HG02885 (cell line): ENCODE results near the gene NUDT12.
A peak's percentile ranks its signal among the peaks of the same experiment; 100 is the strongest.

Source experiments
- ATAC-seq: cut with Tn5 transposase; IDR thresholded peaks from one replicate; pipeline ENCODE4 v1.9.1; 2021; ENCODE audit warnings: mild to moderate bottlenecking; ENCODE audit not compliant: unreplicated experiment, poor library complexity

The NUDT12 gene

DNA sequence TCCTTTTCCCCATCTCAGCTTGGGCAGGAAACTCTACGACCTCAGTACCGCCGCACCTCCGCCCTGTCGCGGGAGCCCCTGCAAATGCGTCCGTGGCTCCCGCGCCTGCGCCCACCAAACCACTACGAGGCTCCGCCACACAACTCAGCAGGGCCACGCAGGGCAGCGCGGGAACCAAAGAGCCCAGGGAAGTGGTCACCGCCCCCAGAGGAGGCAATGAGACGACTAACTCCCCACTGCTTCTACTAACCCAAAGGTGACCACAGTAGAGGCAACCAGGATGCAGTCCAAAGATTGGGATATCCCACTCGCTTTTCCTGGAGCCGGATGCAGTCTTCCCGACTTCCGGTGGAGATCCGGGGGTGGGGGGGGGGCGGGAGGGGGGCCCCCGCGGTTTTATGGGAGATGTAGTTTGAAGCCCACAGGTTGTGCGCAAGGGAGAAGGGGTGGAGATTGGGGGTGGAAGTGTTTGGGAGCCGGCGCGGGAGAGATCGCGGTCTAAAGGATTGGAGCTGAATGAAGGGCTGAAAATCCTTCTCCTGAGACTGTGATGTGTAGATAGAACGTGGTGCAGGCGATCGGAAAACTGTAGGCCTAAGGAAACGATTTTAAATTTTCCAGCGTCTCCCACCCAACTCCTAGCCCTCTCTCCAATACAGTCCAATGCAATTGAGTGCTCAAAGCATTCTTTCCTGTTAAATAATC, at the start of gene NUDT12:
NUDT12 (minus strand) TSS at position 337 of the 705 bp plus-strand sequence. CDS start 2,541 bp downstream, outside the sequence.
- ATAC-seq, result peak; percentile 79

DNA sequence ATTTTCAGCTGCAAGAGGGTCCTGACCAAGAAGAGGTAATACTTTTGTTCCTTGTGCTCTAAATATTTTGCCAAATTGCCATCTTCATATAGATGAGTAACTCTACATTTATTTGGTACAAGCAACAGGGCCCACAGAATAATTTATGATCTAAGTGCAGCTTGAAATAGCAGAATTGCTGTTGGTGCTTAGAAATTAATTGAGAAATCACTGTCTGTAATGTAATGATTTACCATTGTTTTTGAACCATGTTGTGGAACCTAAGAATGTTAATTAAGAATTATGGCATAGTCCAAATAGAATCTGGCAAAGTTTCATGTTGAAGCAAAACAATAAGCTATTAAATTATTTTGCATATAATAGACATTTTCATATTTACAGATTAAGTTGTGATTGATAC, 44.8 kb upstream of the NUDT12 start:
- ATAC-seq, result no peak

DNA sequence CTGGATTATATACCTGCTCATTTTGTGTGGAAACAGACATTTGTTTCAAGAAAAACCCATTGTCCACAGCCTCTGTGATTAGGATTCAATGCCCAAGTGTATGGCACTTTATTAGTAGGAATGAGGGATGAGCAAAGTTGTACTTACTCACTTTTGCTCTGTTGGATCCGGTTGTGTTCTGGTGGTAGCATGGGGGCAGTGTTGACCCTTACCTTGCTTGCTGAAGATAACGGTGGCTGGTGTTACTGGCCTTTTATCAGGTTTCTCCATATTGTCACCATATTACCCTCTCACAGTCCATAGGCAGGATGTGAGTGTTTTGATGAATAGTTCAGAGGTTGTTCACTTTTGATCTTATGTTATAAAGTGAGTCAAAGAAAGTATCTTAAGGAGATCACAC, 42.7 kb upstream of the NUDT12 start:
- no peak for ATAC-seq

DNA sequence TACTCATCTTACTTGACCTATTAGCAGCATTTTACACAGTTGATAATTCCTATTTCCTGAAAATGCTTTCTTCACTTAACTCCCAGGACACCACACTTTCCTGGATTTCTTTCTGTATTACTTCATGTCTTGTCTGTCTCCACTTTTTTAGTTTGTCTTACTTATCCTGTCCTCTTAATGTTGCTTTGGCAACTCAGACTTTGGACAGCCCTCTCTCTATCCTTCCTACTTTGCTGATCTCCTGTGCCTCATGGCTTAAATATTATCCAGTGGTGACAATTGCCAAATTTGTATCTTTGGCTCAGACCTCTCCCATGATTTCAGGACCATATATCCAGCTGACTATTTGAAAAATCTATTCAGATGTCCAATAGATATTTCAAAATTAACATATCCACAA, 39.8 kb upstream of the NUDT12 start:
- no peak for ATAC-seq

DNA sequence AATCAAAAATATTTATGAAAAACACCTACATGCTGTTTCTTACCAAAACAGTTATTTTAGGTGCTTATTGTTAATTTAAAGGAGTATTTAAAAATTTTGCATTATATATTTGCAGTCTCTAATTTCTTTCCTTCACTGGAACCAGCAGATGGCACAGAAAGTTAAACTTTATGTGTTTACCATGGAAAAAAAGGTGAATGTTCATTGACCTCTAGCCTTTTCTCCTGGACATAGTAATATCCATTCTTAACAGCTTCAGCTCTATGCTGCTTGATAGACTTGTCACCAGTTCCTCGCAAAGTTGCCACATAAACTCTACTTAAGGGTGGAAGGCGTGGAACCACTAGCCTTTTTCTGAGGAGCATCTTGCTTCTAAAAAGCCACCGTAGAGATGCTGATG, 38.7 kb upstream of the NUDT12 start:
- no peak for ATAC-seq

DNA sequence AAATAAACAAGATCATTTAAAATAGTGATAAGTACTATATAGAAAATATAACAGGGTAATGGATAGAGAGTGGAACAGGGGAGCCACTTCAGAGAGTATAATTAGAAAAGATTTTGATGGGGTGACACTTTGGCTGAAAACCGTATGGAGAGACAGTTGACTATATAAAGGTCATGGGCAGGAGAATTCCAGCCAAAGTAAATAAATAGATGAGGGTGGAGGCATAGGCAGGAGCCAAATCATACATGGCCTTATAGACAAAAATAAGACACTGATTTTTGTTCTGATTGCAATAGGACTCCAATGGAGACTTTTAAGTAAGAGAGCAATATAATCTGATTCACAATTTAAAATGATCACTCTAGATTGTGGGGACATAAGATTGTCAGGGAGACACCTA, 37.5 kb upstream of the NUDT12 start:
- no peak for ATAC-seq

DNA sequence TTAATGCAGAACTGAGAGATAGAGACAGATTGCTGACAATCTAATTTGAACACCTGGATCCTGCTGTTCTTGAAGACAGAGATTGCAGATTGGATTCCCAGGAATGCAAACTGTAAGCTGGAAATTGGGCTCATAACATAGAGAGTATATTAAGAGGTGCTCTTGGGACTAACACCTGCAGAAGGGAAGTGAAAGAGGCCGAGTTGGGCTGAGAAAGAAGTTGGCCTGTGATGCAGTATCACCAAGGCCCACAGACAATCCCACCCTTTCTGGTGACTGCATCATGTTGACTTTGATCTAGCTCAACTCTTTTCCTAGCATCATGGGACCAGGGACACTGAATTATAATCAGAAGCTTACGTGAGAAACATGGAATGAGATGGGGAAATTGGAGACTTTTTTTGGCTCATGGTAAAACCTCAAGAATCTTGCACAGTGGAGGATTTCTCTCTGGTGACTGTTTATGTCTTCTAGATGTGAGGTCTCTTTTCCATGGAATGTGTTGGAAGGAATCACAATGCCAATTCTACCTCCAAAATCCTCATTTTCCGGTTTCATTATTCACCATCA, 36.5 kb upstream of the NUDT12 start:
- ATAC-seq, result no peak

DNA sequence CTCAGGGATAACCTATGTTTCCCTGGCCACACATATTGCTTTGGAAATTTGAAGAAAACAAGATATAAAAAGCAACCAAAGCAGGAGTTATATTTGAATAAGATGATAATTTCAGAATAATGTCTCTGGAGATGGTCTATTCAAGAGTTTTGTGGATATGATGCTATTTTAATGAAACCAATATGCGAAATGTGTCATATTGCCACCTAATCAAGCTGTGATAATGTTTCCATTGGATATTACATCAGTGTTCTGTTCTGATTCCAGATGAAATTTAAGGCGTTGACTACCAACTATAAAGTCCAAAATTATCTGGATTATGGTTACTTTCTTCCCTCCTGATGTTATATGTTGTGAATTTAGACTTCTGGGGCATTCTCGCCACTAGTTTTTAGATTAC, 27.6 kb upstream of the NUDT12 start:
- no peak for ATAC-seq

DNA sequence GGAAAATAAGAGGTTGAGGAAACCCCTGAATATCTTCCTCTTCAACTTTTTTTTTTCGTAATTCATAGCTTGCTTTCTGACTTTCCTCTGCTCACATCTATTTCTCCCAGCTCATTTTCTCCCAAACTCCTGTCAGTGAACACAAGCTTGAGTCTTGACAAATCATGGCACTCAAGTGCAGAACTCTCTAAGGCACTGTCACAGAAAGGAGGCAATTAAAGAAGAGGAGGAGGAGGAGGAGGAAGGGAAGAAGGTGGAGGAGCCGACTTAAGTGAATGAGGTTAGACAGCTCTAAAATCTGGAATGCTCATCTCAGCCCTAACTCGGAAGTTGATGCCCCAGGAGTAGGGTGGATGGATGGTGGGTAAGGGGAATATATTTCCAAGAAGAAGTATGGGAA, 27.2 kb upstream of the NUDT12 start:
- ATAC-seq, result no peak

DNA sequence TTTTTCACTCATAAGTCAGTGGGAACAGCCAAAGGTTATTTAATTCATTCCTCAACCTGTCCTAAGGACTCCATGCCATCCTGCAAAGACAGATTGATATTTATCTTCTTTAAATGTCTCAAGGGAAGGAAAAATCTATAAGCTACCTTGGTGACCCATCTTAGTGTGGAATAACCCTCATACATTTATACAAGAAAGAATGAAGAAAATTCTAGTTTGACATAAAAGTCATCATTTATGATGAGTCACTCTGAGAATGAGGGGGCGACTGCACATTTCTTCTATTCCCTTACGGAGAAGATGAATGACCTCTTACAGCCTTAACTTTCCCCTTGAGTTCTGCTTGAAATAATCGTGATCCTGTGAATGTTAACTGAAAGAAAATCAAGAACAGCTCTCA, 26.8 kb upstream of the NUDT12 start:
- ATAC-seq, result no peak

DNA sequence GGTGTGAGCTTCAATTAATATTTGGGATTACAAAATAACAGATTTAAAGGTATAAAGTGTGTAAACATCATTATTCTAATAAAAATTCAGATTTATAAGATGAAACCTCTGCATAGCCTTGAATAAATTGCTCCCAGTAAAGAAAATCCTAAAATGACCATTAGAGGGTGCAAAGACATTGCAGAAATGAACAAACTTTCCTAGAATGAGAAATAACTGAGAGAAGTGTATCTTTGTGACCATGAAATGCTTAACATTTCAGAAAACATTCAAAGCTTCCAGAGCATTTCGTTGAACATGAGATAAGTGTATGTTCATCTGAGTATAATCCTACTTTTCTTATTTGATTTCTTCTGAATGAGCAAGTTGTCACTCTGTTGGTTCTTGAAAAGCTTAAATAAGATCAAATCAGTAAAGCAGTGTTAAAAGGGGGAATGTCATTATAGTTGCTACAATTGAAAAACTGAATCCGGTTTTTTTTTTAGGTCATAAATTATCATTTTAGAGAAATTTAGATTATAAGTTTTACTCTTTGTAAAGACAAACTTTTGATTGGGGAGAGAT, 24.7 kb upstream of the NUDT12 start:
- peak; percentile 38 for ATAC-seq

DNA sequence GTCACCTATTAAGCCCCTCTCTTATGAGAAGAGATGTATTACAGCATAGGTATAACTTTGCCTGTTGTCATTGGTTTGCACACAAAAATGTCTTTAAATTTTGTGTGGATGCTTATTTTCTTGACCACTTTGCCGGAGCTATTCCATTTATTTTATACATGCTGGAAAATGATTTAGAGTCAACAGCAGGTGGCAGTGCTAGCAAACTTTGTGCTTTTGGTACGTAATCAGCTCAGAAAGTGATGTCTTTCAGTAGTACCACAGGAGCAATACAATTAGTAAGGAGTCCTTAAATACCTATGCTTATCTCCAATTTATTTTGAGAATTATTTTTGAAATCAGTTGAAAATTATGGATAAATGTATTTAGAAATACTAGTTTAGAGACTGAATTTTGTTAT, 19.8 kb upstream of the NUDT12 start:
- no peak for ATAC-seq

DNA sequence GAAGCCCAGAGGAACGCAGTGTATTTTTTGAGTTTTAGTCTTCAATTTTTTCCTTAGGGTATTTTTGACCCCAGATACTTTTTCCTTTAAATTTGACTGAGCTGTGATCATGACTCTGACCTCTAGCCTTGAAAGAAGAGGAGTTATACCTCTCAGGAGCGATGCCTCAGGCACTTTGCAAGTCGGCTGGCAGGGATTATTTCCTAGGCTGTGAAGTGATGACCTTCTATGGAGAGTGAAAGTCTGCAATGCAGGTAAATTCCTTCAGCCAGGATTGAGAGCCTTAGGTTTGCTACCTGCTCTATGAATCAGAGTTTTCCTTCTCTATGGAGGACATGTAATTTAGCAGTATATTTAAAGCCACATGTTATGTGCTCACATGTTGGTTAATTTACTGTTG, 10.8 kb upstream of the NUDT12 start:
- ATAC-seq, result no peak

DNA sequence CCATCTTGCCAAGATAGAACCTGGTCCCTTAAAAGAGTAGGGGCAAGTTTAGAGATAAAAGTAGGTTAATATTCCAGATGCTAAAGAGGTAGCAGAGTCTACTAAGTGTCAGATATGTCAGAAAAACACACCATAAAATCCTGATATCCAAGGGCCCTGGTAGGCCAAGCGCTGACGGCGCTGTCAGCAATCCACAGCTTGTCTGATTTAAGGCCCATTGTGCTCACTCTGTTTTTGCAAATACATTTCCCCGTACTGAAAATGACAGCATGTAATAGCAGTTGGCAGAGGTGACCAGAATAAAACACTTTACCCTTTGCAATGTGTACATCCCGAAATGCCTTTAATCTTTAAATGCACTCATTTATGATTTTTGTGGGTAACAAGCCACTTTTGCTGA, 9.9 kb upstream of the NUDT12 start:
- ATAC-seq, result no peak

DNA sequence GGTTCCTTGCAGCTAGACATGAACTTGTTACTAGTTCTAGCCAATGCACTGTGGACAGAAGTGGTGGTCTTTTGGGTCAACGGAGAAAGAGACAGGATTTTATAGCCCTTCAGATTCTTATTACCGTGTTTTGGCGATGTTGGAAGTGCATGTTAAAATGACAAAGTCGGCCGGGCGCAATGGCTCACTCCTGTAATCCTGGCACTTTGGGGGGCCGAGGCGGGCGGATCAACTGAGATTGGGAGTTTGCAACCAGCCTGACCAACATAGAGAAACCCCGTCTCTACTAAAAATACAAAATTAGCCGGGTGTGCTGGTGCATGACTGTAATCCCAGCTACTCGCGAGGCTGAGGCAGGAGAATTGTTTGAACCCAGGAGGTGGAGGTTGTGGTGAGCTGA, 9.1 kb upstream of the NUDT12 start:
- no peak for ATAC-seq

DNA sequence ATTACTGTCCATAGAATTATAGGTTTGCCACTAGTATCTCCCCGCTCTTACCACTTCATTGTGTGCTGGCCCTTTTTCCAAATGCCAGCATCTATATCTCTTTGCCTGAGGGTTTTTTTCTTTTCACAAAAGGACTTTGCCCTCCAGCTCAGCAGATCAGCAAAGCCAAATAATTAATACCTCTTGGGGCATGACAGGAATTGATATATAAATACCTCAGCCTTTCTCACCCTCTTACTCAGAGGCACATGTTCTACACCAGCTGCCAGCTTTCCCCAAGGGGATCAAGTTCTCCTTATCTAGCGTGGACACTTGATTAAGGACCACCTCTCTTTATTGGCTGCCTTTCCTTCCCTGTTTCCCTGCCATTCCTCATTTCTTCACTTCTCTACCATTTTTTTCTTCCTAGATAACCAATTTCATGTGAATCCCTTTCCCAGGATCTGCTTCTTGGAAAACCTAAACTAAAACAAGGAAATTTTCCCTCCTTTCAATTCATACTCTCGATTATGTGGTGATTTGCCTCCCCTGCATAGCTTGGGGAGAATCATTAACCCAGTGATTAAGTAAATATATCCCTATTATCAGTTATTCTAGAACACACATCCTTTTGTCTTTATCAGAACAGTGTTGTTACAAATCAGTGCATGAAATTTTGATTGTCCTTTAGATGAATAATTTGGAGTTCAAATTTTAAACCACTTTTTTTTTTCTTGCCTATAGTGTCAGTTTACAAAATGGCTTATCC, 6.9 kb upstream of the NUDT12 start:
- no peak for ATAC-seq

DNA sequence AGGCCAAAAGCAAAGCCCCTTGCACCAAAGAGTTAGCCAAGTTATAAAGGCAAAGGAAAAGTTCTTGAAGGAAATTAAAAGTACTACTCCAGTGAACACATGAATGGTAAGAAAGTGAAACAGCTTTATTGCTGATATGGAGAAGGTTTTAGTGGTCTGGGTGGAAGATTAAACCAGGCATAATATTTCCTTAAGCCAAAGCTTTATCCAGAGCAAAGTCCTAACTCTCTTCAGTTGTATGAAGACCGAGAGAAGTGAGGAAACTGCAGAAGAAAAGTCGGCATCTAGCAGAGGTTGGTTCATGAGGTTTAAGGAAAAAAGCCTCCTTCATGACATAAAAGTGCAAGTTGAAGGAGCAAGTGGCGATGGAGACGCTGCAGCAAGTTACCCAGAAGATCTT, 3.1 kb upstream of the NUDT12 start:
- no peak for ATAC-seq

DNA sequence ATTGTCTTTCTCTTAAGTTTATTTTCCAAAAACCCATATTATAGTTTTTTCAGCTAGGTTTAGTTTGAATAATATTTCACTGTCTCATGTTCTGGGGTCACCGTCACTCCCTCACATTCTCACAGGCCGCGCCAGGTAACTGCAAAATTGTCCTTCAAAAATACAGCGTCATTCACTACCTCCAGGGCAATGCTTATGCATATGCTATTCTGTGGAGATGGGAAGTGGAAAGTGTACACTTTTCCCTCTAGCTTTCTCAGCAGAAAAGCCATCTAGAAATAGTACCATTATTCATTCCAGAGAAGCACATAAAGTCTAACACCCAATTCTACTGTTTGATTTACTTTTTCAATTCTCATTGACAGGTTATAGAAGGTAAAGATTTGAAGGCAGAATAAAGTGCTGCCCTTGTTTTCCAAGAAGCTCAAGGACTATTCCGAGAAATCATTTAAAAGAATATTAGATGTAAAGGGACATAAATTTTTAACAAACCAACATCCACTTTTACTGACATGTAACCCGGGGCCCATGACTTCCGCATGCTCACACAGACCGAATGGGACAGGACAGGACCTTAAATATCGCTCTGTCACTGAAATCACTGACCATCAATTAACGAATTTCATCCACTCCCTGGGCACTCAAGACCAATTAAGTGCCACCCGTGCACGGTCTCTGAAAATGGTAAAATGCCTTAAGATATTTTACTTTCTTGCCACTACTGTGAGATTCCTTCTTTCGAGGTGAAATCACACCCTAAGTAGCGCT, 720 bp downstream of the NUDT12 start:
- ATAC-seq, result peak; percentile 35

DNA sequence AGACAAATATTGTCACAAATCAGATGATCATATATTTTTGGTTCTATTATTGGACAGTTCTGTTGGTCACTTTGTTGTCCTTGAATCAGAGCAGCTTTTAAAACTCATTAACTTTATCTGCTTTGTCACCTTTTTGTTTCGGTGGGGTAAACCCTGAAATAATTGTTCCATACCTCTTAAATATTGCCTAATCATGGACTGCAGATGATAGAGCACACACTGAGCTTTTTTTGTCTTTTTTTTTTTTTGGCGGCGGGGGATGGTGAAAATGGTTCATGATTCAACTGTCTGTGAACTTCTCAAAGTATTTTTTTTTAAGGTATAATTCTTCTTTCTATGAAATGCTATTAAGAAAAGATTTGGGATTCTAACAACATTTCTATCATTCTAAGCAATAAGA, 1.8 kb downstream of the NUDT12 start:
- no peak for ATAC-seq

DNA sequence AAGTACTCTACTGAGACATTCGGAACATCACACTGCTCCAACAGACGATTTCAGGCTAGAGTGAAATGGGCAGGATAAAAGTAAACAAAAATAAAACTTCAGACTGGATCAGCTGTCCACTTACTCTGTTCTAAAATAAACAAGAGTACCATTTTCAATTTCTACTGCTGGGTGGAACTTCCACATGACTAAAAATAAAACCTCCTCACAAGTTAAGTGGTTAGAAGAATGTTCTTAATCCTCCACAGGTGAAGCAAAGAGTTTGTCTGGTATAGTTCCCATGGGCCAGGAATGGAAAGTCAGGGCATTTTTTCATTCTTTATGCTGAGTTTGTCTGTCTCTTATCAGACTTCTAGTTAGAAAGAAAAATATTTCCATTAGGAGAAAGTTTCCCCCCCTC, 15.7 kb downstream of the NUDT12 start:
- ATAC-seq, result no peak

DNA sequence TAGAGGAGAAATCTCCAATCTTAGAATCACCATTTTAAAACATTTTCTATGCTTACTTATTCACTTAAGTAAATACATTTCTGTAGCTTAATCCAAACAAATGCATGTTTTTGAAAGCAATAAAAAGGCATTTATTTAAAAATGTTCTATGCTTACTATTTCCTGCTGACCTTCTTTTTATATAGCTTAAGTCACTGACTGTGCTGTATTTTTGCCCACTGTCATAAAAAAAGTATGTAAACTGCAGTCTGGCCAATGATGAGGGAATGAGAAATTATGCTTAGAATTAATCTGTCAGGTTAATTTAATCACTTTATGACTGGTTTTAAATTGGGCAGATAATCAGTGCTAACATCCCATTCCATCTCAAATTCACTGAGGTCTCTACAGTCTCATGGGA, 20.1 kb downstream of the NUDT12 start:
- ATAC-seq, result no peak
